Left colon (tissue), 2 donors: Measurements from ENCODE around the gene ZFP92. TPM values are rescaled to one million over a fixed set of nuclear protein-coding genes. Genes with fewer than 3 reads are reported as not detected.
"Not testable (repeated sequence)": the region's sequence is repeated elsewhere in the genome, so short reads cannot be mapped to it uniquely, and the experiment has no call there.

ENCODE experiments used
- ATAC-seq: fragments of 200-7000 bp; cut with Tn5 transposase; one replicate; pipeline ENCODE4 v1.9.1; 2020; ENCODE audit warnings: mild to moderate bottlenecking, moderate library complexity
- DNase-seq, 2 donors: peaks; one replicate each; pipeline ENCODE4 v3.0.0-alpha.2; 2020
- intact Hi-C, 2 donors: fragments of 100-400 bp; cut with DNase I in 1 of 2; cut with micrococcal nuclease in 1 of 2; formaldehyde crosslinking; loops; one replicate each; pipeline versions ENCODE4 v1.11.2 to v1.14.0; 2022; cut with DNase I, micrococcal nuclease
- total RNA-seq, 2 donors: library from RNA; stranded (reverse); fragmentation: NEBNext Ultra II Directional; extraction: Animal tissue kit (Norgen Biotek cat#: 25700); gene quantifications; one replicate each; pipeline ENCODE4 v1.2.1, GENCODE V29; 2021
- donor health status: DM: no; HTN: no; CAD: no.
- donor health status: DM: yes; HTN: yes; CAD: no.

ZFP92 gene
- total RNA-seq, 2 donors from 2014 or later, result 0.18 to 0.50 TPM

DNA sequence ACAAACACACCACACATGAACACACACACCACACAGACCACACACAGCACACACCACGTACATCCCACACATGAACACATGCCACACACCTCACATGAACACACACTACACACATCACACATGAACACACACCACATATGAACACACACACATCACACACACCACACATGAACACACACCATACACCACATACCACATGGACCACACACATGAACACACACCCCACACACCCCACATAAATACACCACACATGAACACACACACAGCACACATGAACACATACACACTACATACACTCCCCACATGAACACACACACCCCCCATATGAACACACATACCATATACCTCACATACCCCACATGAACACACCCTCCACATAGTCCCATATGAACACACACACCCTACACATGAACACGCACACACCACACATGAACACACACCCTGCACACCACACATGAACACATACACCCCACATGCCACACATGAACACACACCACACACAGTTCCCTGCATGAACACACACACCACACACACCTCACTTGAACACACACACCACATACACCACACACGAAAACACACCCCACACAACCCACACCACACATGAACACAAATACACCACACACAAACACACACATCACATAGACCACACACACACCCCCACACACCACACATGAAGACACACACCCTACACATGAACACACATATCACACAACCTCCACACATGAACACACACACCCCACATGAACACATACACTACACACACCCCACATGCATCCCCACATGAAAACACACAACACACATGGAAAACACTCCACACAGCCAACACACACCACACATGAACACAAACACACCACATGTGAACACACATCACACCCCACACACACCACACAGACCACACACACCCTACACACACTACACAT, 28.4 kb upstream of the ZFP92 start:
- ATAC-seq, result no peak
- DNase-seq, result no peak
- intact Hi-C loops, result no loop called here

DNA sequence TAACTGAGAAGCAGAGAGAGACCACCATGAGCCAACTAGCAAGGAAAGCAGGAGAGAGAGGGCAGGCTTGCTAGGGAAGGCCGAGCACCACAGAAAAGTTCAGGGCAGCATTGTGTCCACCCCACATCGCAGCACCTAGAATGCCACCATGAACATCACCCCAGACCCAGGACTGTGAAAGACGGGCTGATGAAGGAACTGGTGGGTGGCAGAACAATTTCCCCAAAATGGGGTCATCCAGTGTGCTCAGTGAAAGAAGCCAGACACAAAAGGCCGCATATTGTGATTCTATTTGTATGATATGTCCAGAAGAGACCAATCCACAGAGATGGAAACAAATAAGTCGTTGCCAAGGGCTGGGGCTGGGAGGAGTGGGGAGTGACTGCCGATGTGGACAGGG, 26.9 kb upstream of the ZFP92 start:
- ATAC-seq (no peak), DNase-seq (no peak)
- intact Hi-C loops, result no loop called here

DNA sequence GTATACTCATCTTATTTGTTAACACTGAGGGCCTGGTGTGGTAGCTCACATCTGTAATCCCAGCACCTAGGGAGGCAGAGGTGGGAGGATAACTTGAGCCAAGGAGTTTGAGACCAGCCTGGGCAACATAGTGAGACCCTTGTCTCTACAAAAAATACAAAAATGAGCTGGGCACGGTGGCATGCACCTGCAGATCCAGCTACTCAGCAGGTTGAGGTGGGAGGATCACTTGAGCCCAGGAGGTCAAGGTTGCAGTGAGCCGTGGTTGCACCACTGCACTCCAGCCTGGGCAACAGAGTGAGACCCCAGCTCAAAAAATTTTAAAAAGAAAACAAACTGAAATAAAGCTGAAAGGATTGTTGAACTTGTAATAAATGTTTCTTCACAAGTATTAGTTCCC, 26.3 kb upstream of the ZFP92 start:
- intact Hi-C loops, DNase-seq, ATAC-seq: not testable (repeated sequence)

DNA sequence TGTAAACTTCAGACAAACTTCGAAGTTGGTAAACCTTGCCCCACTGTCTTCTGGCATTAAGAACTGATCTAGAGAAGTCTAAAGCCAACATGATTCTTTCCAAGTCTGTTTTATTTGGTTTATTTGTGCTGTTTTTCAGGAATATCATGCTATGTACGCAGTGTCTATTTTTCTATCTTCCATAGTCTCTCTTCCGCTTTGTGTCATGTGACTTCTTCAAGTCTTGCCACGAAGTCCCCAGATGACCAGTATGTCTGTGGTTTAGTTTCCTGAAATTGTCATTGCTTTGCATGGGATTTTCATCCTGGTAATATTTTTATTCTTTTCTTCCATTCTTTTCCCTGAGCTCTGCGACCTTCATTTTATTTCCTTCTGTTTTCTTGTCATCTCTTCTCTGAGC, 25.2 kb upstream of the ZFP92 start:
- DNase-seq (no peak), ATAC-seq (no peak)
- intact Hi-C loops, result no loop called here

DNA sequence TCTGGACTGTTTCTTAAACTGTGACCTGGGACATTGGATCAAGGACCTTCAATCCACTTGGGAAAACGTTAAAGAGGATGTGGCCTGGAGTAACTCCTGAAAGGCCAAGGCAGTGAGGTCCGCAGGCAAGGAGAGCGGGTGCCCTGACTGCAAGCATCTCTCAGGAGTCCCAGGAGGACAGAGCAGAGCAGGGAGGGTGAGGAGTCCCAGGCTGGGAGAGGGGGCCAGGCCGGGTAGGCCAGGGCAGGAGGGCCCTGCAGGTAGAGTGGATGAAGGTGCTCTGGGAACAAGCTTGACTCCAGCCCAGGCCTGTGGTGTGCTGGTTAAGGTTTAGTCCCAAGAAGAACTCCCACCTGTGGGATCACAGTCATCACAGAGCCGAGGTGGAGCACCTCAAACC, 23.9 kb upstream of the ZFP92 start:
- intact Hi-C loops, result no loop called here

DNA sequence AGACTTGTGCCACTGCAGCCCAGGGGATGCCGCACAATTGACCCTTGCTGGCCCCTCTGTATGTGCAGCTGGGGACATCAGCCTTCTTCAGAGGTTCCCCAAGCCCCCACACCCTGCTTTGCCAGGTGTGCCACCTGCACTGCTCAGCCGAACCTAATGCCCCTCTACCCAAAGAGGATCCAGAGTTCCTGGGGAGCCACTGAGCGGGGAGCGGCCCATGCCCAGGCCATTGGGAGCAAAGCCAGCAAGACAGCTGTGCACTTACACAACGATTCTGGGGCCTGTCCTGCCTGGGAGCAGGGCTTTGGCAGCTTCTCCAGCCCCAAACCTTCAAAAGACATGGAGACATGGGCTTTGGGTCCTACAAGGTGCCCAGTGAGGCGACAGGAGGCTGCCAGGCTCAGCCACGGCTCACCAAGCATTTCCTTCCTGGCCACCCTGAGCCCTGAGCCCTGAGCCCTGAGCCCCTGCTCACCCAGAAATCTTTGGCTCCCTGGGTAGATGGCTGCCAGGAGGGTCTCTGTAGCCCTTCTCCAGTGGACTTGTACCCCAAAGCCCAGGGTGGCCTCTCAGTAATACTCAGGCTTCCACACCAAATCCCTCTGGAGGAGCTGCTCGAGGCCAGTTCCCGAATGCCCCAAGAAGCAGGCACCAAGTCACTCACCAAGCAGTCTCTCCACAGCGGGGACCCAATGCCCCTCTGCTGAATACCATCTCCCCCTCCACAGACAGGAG, 23.1 kb upstream of the ZFP92 start:
- DNase-seq, result no peak
- ATAC-seq, result no peak
- intact Hi-C loops, result no loop called here

More for the DNA sequence above, 23.9 kb upstream of the ZFP92 start:
- DNase-seq, result no peak
- ATAC-seq, result no peak

DNA sequence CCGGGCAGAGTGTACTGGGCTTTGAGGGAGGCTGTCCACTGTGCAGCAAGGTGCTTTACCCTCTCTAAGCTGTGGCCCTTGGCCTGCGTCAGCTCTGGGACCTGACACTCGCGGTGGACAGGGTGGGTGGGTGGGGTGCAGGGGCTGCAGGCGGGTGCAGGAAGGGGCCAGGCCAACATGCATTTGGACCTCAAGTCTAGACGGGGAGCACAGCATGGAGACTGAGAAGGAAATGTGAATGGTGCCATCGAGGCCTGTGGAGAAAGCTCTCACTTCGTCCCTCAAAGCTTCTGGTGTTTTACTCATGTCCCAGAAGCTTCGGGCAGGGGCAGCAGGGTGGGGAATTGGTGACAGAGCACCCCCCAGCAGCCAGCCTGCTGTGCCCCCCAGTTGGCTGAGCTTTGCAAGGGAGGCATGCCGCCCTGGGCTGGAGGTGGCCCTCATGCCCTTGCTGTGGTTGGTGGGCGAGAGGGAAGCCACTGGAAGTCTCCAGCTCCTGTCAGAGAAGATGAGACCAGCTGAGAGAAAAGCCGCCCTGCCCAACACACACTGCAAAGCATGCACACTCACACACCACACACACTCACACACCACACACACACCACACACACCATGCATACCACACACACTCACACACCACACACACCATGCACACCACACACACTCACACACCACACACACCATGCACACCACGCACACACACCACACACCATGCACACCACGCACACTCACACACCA, 22.4 kb upstream of the ZFP92 start:
- ATAC-seq, result no peak

DNA sequence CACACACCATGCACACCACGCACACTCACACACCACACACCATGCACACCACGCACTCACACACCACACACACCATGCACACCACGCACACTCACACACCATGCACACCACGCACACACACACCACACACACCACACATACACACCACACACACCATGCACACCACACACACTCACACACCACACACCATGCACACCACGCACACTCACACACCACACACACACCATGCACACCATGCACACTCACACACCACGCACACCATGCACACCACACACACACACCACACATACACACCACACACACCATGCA, 21.9 kb upstream of the ZFP92 start:
- intact Hi-C loops, ATAC-seq, DNase-seq: not testable (repeated sequence)

More for the DNA sequence above, 22.4 kb upstream of the ZFP92 start:
- DNase-seq, result no peak
- intact Hi-C loops, result no loop called here

DNA sequence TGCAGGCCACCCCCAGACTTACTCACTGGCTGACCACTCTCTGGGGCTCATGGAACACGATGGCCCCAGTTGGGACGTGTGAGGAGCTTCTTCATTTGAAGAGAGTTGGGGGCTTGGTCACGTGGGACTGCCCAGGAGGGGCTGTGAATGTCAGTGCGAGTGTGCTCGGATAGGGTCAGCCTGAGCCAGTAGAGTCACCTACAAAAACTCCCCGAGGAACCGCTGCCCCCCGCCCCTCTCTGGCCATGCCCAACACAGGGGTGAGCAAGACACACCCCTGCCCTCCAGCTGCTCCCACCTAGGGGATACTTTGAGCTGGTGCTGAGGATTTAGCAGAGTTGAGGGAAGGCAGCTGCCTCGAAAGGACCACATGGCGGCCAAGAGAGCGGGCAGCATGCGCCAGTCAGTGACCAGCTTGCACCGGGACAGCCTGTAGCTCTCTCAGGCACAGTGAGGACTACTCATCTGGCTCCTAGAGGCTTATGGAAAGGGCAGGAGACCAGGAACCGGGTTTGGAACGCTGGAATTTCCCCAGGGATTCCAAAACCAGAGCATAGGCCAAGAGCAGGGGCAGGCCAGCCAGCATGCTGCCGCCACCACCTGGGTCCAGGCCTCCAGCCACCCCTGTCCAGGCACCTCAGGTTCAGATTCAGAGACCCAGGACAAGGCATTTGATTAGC, 18.5 kb upstream of the ZFP92 start:
- no peak for ATAC-seq
- intact Hi-C loops, result no loop called here
- DNase-seq, result no peak

DNA sequence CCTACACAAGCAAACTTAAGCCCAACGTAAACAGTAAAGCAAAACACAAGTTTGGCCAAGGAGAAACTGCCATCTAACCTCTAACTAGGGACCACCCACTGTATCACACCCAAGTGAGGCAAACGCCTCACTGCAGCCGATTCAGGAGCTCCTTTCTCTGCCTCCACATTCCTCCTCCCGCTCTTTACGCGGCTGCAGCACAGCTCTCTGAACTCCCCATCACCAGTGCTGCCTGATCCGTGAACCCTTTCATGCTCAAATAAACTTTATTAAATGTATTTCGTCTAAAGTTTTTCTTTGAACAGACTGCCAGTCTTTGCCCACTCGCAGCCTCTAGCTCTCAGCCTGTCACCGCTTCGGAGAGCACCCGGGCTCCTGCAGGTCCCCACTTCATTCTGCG, 16.7 kb upstream of the ZFP92 start:
- DNase-seq (no peak), ATAC-seq (no peak)
- intact Hi-C loops, result no loop called here

DNA sequence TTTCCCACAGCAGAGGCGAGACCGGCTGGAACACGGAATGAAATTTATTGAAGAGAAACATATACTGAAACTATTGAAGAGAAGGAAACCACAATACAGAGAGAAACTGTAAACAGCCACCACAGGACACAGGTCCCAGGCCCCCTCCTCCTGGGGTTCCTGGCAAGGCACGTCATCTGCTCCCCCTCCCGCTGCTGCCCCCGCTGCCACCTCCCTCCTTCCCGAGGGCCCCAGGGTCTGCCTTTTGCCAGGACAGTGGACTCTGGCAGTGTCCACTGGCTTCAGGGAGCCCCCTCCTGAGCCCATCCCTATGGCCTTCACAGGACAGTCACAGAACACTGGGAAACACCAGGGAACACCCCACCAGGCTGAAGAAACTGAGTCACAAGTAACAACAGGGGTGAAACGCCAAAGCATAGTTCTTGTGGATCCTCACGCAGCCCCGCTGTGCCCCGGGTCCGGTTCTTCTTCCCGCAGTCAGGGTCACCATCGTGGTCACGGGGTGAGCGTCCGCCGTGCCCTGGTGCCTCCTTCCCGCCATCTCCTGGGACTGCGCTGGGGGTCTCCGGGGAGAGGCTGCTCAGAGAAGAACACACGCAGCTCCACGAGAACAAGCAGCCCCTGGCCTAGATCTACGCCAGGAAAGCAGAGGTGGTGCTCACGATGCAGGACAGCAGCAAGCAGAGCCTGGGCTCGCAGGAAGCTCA, 15.5 kb upstream of the ZFP92 start:
- ATAC-seq (no peak), DNase-seq (no peak)
- intact Hi-C loops, result no loop called here

DNA sequence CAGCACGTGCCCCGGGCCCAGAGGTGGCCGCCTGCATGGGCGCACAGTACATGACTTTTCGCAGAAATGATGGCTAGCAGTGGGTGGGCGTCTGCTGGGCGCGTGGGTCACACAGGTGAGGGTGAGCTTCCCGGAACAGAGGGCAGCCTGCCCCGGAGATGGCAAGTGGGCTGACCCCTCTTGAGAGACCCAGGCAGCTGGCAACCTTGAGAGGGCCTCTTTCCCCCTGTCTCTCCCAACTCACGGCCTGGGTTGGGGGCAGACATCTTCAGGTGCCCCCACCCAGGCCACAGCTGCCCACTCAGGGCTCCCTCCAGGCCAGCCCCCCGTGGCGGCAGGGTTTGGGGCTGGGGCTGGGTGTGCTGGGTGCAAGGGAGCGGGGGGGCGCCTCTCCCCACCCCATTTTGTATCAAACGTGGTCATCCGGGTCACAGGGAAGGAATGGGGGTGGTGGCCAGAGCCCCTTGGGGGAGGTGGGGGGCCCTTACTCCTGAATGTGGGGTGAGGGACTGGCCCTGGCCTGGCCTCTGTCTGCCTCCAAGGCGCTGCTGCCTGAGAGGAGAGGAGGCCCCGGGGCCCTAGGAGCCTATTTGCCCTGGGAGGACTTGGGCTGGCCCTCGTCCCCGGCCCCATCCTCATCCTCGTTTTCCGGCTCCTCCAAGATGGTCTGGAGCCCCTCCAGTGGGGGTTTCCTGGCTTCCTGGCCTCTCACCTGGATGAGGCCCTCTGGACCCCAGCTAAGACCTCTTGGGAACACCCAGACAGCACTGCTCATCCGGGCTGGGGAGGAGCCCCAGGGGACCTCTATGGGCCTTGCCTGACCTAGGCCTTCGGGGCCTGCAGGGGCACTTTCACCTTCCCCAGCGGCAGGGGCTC, 14.7 kb upstream of the ZFP92 start:
- no peak for ATAC-seq
- DNase-seq, result no peak
- intact Hi-C loops, result no loop called here

DNA sequence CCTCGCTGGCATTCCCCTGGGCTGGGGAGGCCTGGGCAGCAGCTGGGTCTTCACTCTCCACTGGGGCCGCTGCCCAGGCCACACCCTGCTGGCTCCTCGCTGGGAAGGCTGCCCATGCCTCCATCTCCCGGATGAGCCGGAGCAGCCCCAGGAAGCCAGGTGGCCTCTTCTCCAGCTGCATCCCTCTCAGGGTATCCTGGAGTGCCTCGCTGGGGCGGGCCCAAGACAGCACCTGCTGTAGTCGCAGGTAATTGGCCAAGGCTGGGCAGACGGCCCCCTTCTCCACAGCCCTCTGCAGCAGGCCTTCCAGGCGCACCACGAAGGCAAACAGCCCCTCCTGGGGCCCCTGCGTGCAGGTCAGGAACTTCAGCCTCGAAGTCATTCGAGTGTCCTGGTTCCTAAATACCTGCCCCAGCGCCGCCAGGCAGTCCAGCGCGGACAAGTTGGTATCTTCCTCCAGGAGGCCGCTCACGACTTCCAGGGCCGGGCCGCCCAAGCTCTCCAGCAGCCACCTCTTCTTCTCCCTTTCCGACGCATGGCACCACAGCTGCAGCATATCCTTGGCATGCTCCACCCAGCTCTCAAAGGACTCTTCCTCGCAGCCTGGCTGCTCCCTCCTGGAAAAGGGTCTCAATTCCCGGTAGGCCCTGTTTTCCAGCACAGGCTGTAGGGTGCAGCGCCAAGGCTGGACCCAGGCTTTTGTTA, 13.9 kb upstream of the ZFP92 start:
- ATAC-seq, result no peak
- intact Hi-C loops, result no loop called here
- no peak for DNase-seq

DNA sequence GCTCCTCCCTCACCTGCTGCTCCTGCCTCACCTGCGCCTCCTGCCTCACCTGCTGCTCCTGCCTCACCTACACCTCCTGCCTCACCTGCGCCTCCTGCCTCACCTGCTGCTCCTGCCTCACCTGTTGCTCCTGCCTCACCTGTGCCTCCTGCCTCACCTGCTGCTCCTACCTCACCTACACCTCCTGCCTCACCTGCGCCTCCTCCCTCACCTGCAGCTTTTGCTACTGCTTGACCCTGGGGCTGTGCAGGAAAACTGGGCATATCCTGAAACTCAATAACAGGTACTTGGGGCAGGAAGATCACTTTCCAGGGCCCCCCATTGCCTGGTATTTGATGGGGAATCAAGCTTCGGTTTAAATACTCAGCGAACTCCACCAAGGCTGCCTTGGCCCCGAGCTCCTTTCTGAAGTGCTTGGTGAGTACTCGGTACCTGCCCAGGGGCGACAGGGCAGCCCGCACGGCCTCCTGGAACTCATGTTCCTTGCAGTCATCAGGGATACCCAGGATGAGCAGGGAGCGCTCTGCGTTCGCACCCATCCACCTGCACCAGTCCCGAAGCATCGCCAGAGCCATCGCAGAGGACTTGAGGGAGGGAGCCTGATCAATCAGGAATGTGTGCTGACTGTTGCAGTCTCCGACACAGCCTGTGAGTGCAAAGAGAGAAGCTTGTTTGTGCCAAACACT, 12.9 kb upstream of the ZFP92 start:
- ATAC-seq (no peak), DNase-seq (no peak)
- intact Hi-C loops, result no loop called here

DNA sequence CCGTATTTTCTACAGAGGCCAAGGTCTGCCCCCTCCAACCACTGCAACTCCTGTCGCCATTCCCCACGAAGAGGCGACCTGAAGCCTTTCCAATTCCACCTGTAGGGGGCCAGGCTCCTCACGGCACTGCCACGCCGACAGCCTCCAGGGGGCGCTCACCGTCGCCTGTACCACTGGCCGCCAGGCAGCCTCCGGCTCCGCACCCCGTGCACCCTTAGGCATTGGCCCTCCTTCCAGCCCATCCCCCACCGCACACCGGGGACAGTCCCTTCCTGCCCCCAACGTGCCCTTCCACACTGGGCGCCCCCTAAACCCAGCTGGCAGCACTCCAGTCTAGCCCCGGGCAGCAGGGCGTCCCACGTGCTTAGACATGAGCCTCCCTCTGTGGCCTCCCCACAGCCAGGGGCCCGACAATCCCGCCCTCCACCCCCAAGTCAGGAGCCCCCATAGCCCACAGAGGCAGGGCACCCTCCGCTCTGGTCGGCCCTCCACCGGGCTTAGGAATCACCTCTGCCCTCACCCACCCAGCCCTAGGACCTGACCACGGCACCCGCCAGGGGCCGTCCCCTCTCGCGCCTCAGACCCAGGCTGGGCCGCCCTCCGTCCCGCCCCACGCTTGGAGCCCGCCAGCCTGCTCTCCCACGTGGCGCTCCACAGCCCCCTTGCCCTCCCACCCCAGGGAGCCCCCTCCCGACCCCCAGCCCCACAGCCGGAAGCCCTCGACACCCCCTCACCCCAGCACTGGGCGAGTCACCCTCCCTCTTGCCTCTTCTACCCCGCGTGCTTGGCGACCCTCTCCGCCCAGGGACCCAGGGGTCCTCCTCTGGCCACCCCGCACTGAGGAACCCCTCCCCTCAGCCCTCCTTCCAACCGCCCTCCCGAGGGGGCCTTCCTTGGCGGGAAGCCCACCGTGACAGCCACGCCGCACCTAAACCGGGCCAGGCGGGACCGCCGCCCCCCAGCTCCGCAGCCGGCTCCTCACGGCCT, 10.8 kb upstream of the ZFP92 start:
- DNase-seq (peak in 1 of 2 donors; percentile 50), ATAC-seq (peak; percentile 29)
- intact Hi-C loops, result no loop called here
